Endothelial cell of umbilical vein (primary cell): Measurements from ENCODE around the gene ITSN1. TPM values are rescaled to one million over a fixed set of nuclear protein-coding genes. Genes with fewer than 3 reads are reported as not detected.

ENCODE experiments used
- BruUV-seq: library from RNA; stranded (reverse); fragments of 400-500 nt; replicated peaks from 2 replicates; lab custom pipeline; 2021; lab: Mats Ljungman, UMichigan
- CTCF ChIA-PET: fragments of 300-600, 350-600 bp; sonication (Branson Sonifier 250); formaldehyde crosslinking; loops from one replicate; lab custom pipeline; 2021; ENCODE audit warnings: antibody characterized with exemption, inconsistent platforms; lab: Charles Lee
- POLR2A ChIA-PET: fragments of 300-600, 350-600 bp; sonication (Branson Sonifier 250); formaldehyde crosslinking; loops from one replicate; lab custom pipeline; 2021; ENCODE audit warnings: antibody characterized with exemption, inconsistent platforms; lab: Charles Lee
- DNase-seq: peaks from one replicate; pipeline ENCODE4 v3.0.0-alpha.2; 2011; ENCODE audit warnings: low read depth, low spot score
- FAIRE-seq: peaks from 2 replicates; lab custom pipeline; 2011; peaks lifted over from hg19 to GRCh38; lab: Jason Lieb, UNC
- H2AFZ ChIP-seq: 2 replicates; pipeline ENCODE4 v1.6.0; 2012; ENCODE audit warnings: low read depth, low read length, control low read depth, inconsistent platforms
- H3K27ac ChIP-seq: 2 replicates; pipeline ENCODE4 v1.5.1; 2011; ENCODE audit warnings: low read depth, mild to moderate bottlenecking, control low read depth, low read length, moderate library complexity; ENCODE audit not compliant: insufficient read depth
- H3K27me3 ChIP-seq, 2 experiments: 2 replicates each; pipeline versions ENCODE4 v1.6.0 to v1.6.1; 2011; ENCODE audit warnings: low read length in 2 of 2, mixed read lengths in 1 of 2; ENCODE audit not compliant: control insufficient read depth in 2 of 2, insufficient read depth in 2 of 2
- H3K36me3 ChIP-seq, 2 experiments: 2 replicates in 1 of 2; 3 replicates in 1 of 2; pipeline ENCODE4 v1.5.1; 2011; ENCODE audit warnings: low read length in 2 of 2, mild to moderate bottlenecking in 1 of 2, moderate library complexity in 1 of 2; ENCODE audit not compliant: control insufficient read depth in 2 of 2, insufficient read depth in 2 of 2; ENCODE audit errors: extremely low read depth in 1 of 2
- H3K4me1 ChIP-seq: 3 replicates; pipeline ENCODE4 v1.5.1; 2011; ENCODE audit warnings: mild to moderate bottlenecking, low read length; ENCODE audit not compliant: control insufficient read depth, insufficient read depth; ENCODE audit errors: extremely low read depth
- H3K4me2 ChIP-seq: 2 replicates; pipeline ENCODE4 v1.6.1; 2011; ENCODE audit warnings: low read length, control low read depth, mixed read lengths; ENCODE audit not compliant: insufficient read depth
- H3K4me3 ChIP-seq, 3 experiments: fragments of 200-600 bp in 1 of 3; sonication (generic), shearing (Covaris generic) in 1 of 3; replicated peaks in 1 of 3; 2 replicates each; pipeline ENCODE4 v1.5.1; 2011 to 2016; ENCODE audit warnings: control low read depth in 3 of 3, low read length in 3 of 3, mild to moderate bottlenecking in 2 of 3, inconsistent platforms in 1 of 3, low read depth in 1 of 3, moderate library complexity in 1 of 3; ENCODE audit not compliant: insufficient read depth in 1 of 3
- H3K79me2 ChIP-seq: 2 replicates; pipeline ENCODE4 v1.6.0; 2012; ENCODE audit warnings: low read length, inconsistent platforms; ENCODE audit not compliant: control insufficient read depth, insufficient read depth
- H3K9ac ChIP-seq: replicated peaks from 2 replicates; pipeline ENCODE3; 2011; ENCODE audit warnings: low read length, control low read depth; ENCODE audit not compliant: insufficient read depth; ENCODE audit errors: extremely low read depth
- H3K9me1 ChIP-seq: replicated peaks from 3 replicates; pipeline ENCODE4 v1.6.0; 2011; ENCODE audit warnings: mild to moderate bottlenecking, low read length; ENCODE audit not compliant: control insufficient read depth, insufficient read depth; ENCODE audit errors: extremely low read depth
- H3K9me3 ChIP-seq: replicated peaks from 2 replicates; pipeline ENCODE4 v1.5.1; 2012; ENCODE audit warnings: low read length, inconsistent platforms; ENCODE audit not compliant: control insufficient read depth, insufficient read depth
- H4K20me1 ChIP-seq: replicated peaks from 2 replicates; pipeline ENCODE3; 2011; ENCODE audit warnings: mild to moderate bottlenecking, low read length; ENCODE audit not compliant: control insufficient read depth, insufficient read depth; ENCODE audit errors: extremely low read depth
- EZH2 ChIP-seq: IDR thresholded peaks from 2 replicates; pipeline ENCODE4 v1.6.1; 2012; ENCODE audit warnings: borderline replicate concordance, low read depth, mild to moderate bottlenecking, moderate library complexity, low read length, inconsistent platforms; ENCODE audit not compliant: severe bottlenecking
- FOS ChIP-seq: IDR thresholded peaks from 2 replicates; pipeline ENCODE4 v1.6.1; 2011; ENCODE audit warnings: mild to moderate bottlenecking, low read length, moderate library complexity, borderline replicate concordance; ENCODE audit not compliant: insufficient read depth
- GATA2 ChIP-seq: IDR thresholded peaks from 2 replicates; pipeline ENCODE4 v1.7.0; 2011; ENCODE audit warnings: low read depth, mild to moderate bottlenecking, moderate library complexity, mixed read lengths, low read length; ENCODE audit not compliant: insufficient read length, insufficient read depth
- JUN ChIP-seq: IDR thresholded peaks from 2 replicates; pipeline ENCODE4 v1.6.1; 2011; ENCODE audit warnings: borderline replicate concordance, low read depth; ENCODE audit not compliant: insufficient read length, insufficient read depth
- MYC ChIP-seq: IDR thresholded peaks from one replicate; pipeline ENCODE4 v1.6.1; 2011; ENCODE audit warnings: mild to moderate bottlenecking, low read depth, low read length
- POLR2A ChIP-seq: IDR thresholded peaks from 2 replicates; pipeline ENCODE4 v1.6.1; 2012; ENCODE audit warnings: low read depth, mild to moderate bottlenecking, control low read depth, low read length
- POLR2AphosphoS5 ChIP-seq: IDR thresholded peaks from 2 replicates; pipeline ENCODE4 v1.6.1; 2012; ENCODE audit warnings: low read depth, mild to moderate bottlenecking, control low read depth, low read length, moderate library complexity; ENCODE audit not compliant: insufficient read depth
- dilution Hi-C: fragments of 300-500 bp; cut with MboI; formaldehyde crosslinking; loops from one replicate; pipeline ENCODE4 v1.15.0; 2019; ENCODE audit warnings: low sequenced_read_pairs; ENCODE audit not compliant: extremely low pct_ligation_motif_present
- intact Hi-C: fragments of 100-400 bp; cut with micrococcal nuclease; formaldehyde crosslinking; loops from one replicate; pipeline ENCODE4 v1.10.0; 2022
- polyA plus RNA-seq, 4 experiments: library from polyadenylated mRNA; depleted of rRNA in 3 of 4; stranded (reverse) in 3 of 4; unstranded in 1 of 4; fragments of >200 nt; gene quantifications; 2 replicates each; pipeline versions ENCODE4 v1.2.1 to v1.2.3, GENCODE V29; 2011 to 2012; ENCODE audit warnings: missing spikeins in 1 of 4
- total RNA-seq: library from RNA; stranded (reverse); gene quantifications from 2 replicates; pipeline ENCODE4 v1.2.3, GENCODE V29; 2021
- TF ChIP-seq, protein P1 (sequence below), 2 donors: IDR thresholded peaks; 1 replicate in 1 of 2; 2 replicates in 1 of 2; pipeline ENCODE4 v1.5.1; 2011; ENCODE audit warnings: low read length in 2 of 2, mild to moderate bottlenecking in 2 of 2, moderate library complexity in 2 of 2, control low read depth in 1 of 2, inconsistent platforms in 1 of 2, low read depth in 1 of 2; ENCODE audit not compliant: insufficient read depth in 1 of 2; ENCODE audit errors: extremely low read depth in 1 of 2
- TF ChIP-seq, protein P2 (sequence below): IDR thresholded peaks from 2 replicates; pipeline ENCODE4 v1.6.1; 2011; ENCODE audit not compliant: insufficient read depth, insufficient read length

Gene ITSN1
- total and polyA plus RNA-seq, 2 donors (not counting 3 experiments of a cell fraction or from before 2014, with no cell fraction given) = 72.2 to 86.8 TPM

DNA sequence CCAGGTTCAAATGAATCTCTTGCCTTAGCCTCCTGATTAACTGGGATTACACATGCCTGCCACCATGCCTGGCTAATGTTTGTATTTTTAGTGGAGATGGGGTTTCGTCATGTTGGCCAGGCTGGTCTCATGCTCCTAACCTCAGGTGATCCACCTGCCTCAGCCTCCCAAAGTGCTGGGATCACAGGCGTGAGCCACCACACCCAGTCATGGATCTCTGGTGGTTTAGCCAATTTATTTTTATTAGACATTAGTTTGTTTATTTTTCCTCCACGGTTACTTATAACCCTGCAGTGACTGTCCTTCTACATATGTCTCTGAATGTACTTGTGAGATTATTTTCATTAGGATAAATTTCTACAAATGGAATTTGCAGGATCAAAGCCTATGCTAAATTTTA, 5.3 kb downstream of the ITSN1 start:
- FAIRE-seq (no peak), DNase-seq (no peak)
- Histone ChIP-seq H3K4me1 (peaks cover 27% of the 10 kb centered on the region), H3K4me3 (no peak overlapping the region), H3K36me3 (no peaks in the 10 kb centered on the region), H3K27me3 (no peaks in the 10 kb centered on the region), H3K79me2 (peaks cover 99% of the 10 kb centered on the region), H4K20me1 (no peaks in the 10 kb centered on the region), H3K9me3 (no peaks in the 10 kb centered on the region), H3K9me1 (no peaks in the 10 kb centered on the region), H3K9ac (no peak overlapping the region), H2AFZ (no peak overlapping the region), H3K4me2 (no peak overlapping the region), H3K27ac (no peak overlapping the region)
- ChIA-PET CTCF (no interaction called here), POLR2A (no interaction called here)
- BruUV-seq = no TSS peak
- TF ChIP-seq FOS (no peak), POLR2AphosphoS5 (no peak), MYC (no peak), POLR2A (no peak), EZH2 (no peak), JUN (no peak), GATA2 (no peak)
- TF ChIP-seq, protein P1, sequence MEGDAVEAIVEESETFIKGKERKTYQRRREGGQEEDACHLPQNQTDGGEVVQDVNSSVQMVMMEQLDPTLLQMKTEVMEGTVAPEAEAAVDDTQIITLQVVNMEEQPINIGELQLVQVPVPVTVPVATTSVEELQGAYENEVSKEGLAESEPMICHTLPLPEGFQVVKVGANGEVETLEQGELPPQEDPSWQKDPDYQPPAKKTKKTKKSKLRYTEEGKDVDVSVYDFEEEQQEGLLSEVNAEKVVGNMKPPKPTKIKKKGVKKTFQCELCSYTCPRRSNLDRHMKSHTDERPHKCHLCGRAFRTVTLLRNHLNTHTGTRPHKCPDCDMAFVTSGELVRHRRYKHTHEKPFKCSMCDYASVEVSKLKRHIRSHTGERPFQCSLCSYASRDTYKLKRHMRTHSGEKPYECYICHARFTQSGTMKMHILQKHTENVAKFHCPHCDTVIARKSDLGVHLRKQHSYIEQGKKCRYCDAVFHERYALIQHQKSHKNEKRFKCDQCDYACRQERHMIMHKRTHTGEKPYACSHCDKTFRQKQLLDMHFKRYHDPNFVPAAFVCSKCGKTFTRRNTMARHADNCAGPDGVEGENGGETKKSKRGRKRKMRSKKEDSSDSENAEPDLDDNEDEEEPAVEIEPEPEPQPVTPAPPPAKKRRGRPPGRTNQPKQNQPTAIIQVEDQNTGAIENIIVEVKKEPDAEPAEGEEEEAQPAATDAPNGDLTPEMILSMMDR (IDR thresholded peaks at IDR 0.05; ENCODE audit: extremely low read depth in 1 of 2, insufficient read depth in 1 of 2, low read depth in 1 of 2, low read length in 2 of 2) = no peak
- TF ChIP-seq, protein P2, sequence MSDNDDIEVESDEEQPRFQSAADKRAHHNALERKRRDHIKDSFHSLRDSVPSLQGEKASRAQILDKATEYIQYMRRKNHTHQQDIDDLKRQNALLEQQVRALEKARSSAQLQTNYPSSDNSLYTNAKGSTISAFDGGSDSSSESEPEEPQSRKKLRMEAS = no peak
- dilution Hi-C loops (no loop called here), intact Hi-C loops (no loop called here)
